Right lobe of liver (tissue), 4 donors: ENCODE data around the gene VPS29.

Source experiments
- CTCF ChIP-seq, 4 donors: fragments of 200-600 bp in 3 of 4; fragments of 450-650 bp in 1 of 4; IDR thresholded peaks; one replicate each; pipeline versions ENCODE4 v1.5.1 to v1.8.0; 2016 to 2022; ENCODE audit warnings: antibody characterized with exemption in 4 of 4, mild to moderate bottlenecking in 2 of 4
- POLR2A ChIP-seq: fragments of 450-650 bp; IDR thresholded peaks from one replicate; pipeline ENCODE4 v1.6.1; 2017; ENCODE audit warnings: antibody characterized with exemption, mild to moderate bottlenecking
- donor health status: DM: no; HTN: no; CAD: no.
- donor health status: DM: no; HTN: no; CAD: no.
- donor health status: DM: no; HTN: yes; CAD: no.

- TF ChIP-seq CTCF (IDR thresholded peaks at IDR 0.05) (no peak), POLR2A (no peak)
Measured at GRCh38 chr12:110540048-110540447, 38.1 kb upstream of the VPS29 start.
